HL-60/S4 treated with retinoic acid at 250 ng/mL for 4 days and 3 days (cell line): ENCODE measurements around the gene MARCHF2.

Experiments
- in situ Hi-C: fragments of 300-500 bp; cut with MboI; formaldehyde crosslinking; loops from 2 replicates; pipeline ENCODE4 v1.7.0; 2022; ENCODE audit warnings: low sequenced_read_pairs

Gene MARCHF2

GRCh38 chr19:8387688-8388611, 25.2 kb upstream of the MARCHF2 start:
- in situ Hi-C loops, result no loop called here

- in situ Hi-C loops, result no loop called here
These were observed 24.5 kb upstream of the MARCHF2 start for GRCh38 chr19:8388612-8388958.

GRCh38 chr19:8389891-8390616, 23.1 kb upstream of the MARCHF2 start, which contains the start of gene RAB11B:
Gene RAB11B, plus strand, starts transcription at chr19:8390360. Its CDS starts 57 bp downstream, at chr19:8390417.
- in situ Hi-C loops, result no loop called here

- in situ Hi-C loops, result no loop called here
These were observed 22.5 kb upstream of the MARCHF2 start for GRCh38 chr19:8390617-8390981.

- in situ Hi-C loops, result no loop called here
These were observed 21.7 kb upstream of the MARCHF2 start for GRCh38 chr19:8391198-8392016.

GRCh38 chr19:8392017-8392591, 21.0 kb upstream of the MARCHF2 start:
- in situ Hi-C loops, result no loop called here

GRCh38 chr19:8393192-8393870, 19.8 kb upstream of the MARCHF2 start:
- in situ Hi-C loops, result no loop called here

GRCh38 chr19:8393871-8394250, 19.2 kb upstream of the MARCHF2 start:
- in situ Hi-C loops, result no loop called here

- in situ Hi-C loops, result no loop called here
These were observed 17.5 kb upstream of the MARCHF2 start for GRCh38 chr19:8395621-8396082.

- in situ Hi-C loops, result no loop called here
These were observed 16.9 kb upstream of the MARCHF2 start for GRCh38 chr19:8396185-8396562.

- in situ Hi-C loops, result no loop called here
These were observed 16.4 kb upstream of the MARCHF2 start for GRCh38 chr19:8396563-8397203.

GRCh38 chr19:8397271-8397670, 15.8 kb upstream of the MARCHF2 start:
- in situ Hi-C loops, result no loop called here

GRCh38 chr19:8397746-8398310, 15.3 kb upstream of the MARCHF2 start:
- in situ Hi-C loops, result no loop called here

- in situ Hi-C loops, result no loop called here
These were observed 14.8 kb upstream of the MARCHF2 start for GRCh38 chr19:8398311-8398771.

GRCh38 chr19:8399681-8400188, 13.4 kb upstream of the MARCHF2 start:
- in situ Hi-C loops, result no loop called here

- in situ Hi-C loops, result no loop called here
These were observed 11.1 kb upstream of the MARCHF2 start for GRCh38 chr19:8401981-8402411.

- in situ Hi-C loops, result no loop called here
These were observed 9.8 kb upstream of the MARCHF2 start for GRCh38 chr19:8403098-8403819.

- in situ Hi-C loops, result no loop called here
These were observed 9.3 kb upstream of the MARCHF2 start for GRCh38 chr19:8403820-8404109.
